ENCODE measurements around the gene FMN2. TPM values are rescaled to one million over a fixed set of nuclear protein-coding genes. Genes with fewer than 3 reads are reported as not detected.

Gene FMN2
- total RNA-seq, 1 experiment from 2014 or later = 0.59 TPM

DNA sequence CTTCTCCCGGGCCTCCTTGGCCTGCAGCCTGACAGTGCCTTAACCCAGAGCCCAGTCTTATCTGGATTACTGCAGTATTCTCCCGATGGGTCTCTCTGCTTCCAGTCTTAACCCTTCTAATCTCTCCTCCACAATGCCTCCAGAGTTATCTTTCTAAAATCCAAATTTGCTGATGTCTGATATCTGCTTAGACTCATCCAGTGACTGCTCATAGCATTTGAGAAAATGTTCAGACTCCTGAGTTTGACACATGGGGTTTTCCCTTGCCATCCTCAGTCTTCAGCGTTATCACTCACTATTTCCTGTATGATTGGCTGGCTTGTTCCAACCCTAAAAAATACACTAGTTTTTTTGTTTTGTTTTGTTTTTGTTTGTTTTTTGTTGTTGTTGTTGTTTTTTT lies 102.0 kb downstream of the FMN2 start:
- Histone ChIP-seq H3K9me3 (ENCODE audit: control insufficient read depth, low read depth, low read length) (no peaks in the 10 kb centered on the region), H3K79me1 (ENCODE audit: insufficient read depth, low read depth, low read length, poor library complexity, severe bottlenecking) (no peaks in the 10 kb centered on the region), H3K79me2 (ENCODE audit: insufficient read depth, low read length) (no peaks in the 10 kb centered on the region), H3K23me2 (ENCODE audit: insufficient read length, low read depth, low read length, poor library complexity, severe bottlenecking) (no peaks in the 10 kb centered on the region), H3K18ac (ENCODE audit: insufficient read length, low read depth, low read length) (no peak overlapping the region), H4K8ac (replicated peaks; ENCODE audit: insufficient read length, low read depth, low read length) (no peak overlapping the region), H4K20me1 (ENCODE audit: control insufficient read depth, insufficient read depth, insufficient read length) (no peaks in the 10 kb centered on the region), H2BK120ac (ENCODE audit: low read depth, low read length, poor library complexity, severe bottlenecking) (no peak overlapping the region), H3K9ac (ENCODE audit: extremely low read depth, insufficient read length, low read length) (no peak overlapping the region), H3K27ac (ENCODE audit: insufficient read length, low read depth, low read length) (no peak overlapping the region), H3K27me3 (ENCODE audit: insufficient read depth, low read length) (no peaks in the 10 kb centered on the region), H2BK12ac (ENCODE audit: insufficient read length, low read depth, low read length) (no peak overlapping the region), H4K5ac (ENCODE audit: insufficient read length, low read depth, low read length) (no peak overlapping the region), H3K14ac (ENCODE audit: insufficient read depth, low read length) (no peak overlapping the region), H3K4me2 (ENCODE audit: insufficient read depth, insufficient read length, low read length) (no peak overlapping the region), H2BK20ac (ENCODE audit: low read depth, low read length, poor library complexity, severe bottlenecking) (no peak overlapping the region), H3K4me1 (ENCODE audit: insufficient read depth, low read length) (no peaks in the 10 kb centered on the region), H2BK15ac (ENCODE audit: low read depth, low read length) (no peak overlapping the region), H2BK5ac (ENCODE audit: insufficient read length, low read length) (no peak overlapping the region), H3K56ac (ENCODE audit: insufficient read length, low read depth, low read length) (no peak overlapping the region), H3K23ac (ENCODE audit: insufficient read length, low read depth, low read length) (no peak overlapping the region), H3T11ph (ENCODE audit: low read length) (no peak overlapping the region), H3K4ac (ENCODE audit: low read depth, low read length) (no peak overlapping the region), H4K91ac (ENCODE audit: insufficient read length, low read depth, low read length) (no peak overlapping the region), H2AFZ (ENCODE audit: low read length) (no peak overlapping the region), H2AK5ac (ENCODE audit: insufficient read length, low read length) (no peak overlapping the region)
- Mint-ChIP-seq H3K36me3 (ENCODE audit: insufficient read depth in 1 of 3, low read depth in 3 of 3) (no peaks in the 10 kb centered on the region), H3K27me3 (ENCODE audit: low read depth) (no peaks in the 10 kb centered on the region), H3K4me3 (no peak overlapping the region), H3K27ac (no peak overlapping the region), H3K9me3 (no peaks in the 10 kb centered on the region), H3K4me1 (peaks cover 3 to 4% of the 10 kb centered on the region in 2 experiments; a peak in 2 of 4 replicates)
- TF ChIP-seq CTCF (conservative IDR thresholded peaks at IDR 0.05) = no peak
- WGBS (ENCODE audit: extremely low coverage, insufficient read length, low lambda C conversion rate) = no CpG with 5 or more reads among the region's 3 CpGs
- DNase-seq = no peak
